HG03060 (cell line): Measurements from ENCODE around the gene MAB21L4.

ENCODE experiments used
- ATAC-seq: cut with Tn5 transposase; IDR thresholded peaks from one replicate; pipeline ENCODE4 v1.9.1; 2021; ENCODE audit warnings: low read depth, moderate number of reproducible peaks; ENCODE audit not compliant: unreplicated experiment

MAB21L4 gene

DNA sequence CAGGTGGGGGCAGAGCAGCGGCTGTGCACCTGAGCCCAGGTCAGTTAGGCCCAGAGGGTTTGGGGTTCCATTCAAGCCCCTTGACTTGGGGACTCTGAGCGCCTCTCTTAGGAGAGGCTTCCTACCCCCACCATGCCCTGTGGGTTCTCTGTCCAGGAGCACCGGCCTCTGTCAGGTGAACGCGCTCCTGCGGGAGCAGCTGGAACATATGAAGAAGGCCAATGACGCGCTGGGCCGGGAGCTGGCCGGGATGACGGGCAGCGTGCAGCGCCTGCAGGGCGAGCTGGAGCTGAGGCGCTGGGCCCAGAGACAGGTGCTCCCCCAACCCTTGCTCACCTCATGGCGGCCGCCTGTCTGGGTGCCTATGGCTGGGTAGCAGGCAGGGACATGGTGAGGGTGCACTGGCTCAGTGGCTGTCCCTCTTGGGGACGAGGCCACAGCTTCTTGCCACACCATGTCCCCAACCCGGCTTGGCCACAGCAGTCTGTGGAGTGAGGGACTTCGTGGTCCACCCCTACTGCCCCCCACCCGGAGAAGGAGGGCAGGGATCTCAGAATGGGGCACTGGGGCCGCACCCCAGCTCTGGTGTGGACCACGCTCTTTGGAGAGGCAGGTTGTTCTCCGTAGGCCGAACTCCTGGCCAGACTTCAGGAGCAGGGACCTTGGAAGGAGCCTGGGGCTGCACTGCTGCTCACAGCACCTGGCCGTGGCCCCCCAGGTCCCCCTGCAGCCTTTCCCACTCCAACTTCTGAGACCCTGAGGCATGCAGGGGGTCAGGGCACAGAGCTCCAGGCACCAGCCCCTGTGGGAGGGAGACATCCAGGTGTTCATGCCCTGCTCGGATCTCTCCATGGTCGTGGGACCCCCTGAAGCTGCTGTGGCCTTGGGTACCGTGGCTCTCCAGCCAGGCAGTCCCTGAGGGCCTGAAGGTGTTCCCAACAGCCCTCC lies 29.9 kb upstream of the MAB21L4 start:
- no peak for ATAC-seq

DNA sequence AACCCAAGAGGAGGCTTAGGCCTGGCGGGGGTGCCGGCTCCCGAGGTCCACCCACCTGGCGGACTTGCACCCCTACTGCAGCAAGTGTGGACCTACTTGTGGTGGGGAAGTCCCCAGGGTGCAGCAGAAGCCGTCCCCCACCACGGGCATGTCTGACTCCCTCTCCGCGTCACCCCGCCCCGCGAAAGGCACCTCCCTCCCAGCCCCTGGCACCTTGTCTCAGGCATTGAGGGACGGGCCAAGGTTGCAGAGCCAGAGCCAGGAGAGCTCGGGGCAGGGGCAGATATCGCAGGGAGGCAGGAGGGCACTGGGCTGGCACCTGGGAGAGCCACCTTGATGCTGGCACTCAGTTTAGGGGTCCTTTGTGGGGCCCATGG lies 29.2 kb upstream of the MAB21L4 start:
- ATAC-seq, result no peak

- no peak for ATAC-seq
Observed at GRCh38 chr2:240922982-240923537, 27.1 kb upstream of the MAB21L4 start.

DNA sequence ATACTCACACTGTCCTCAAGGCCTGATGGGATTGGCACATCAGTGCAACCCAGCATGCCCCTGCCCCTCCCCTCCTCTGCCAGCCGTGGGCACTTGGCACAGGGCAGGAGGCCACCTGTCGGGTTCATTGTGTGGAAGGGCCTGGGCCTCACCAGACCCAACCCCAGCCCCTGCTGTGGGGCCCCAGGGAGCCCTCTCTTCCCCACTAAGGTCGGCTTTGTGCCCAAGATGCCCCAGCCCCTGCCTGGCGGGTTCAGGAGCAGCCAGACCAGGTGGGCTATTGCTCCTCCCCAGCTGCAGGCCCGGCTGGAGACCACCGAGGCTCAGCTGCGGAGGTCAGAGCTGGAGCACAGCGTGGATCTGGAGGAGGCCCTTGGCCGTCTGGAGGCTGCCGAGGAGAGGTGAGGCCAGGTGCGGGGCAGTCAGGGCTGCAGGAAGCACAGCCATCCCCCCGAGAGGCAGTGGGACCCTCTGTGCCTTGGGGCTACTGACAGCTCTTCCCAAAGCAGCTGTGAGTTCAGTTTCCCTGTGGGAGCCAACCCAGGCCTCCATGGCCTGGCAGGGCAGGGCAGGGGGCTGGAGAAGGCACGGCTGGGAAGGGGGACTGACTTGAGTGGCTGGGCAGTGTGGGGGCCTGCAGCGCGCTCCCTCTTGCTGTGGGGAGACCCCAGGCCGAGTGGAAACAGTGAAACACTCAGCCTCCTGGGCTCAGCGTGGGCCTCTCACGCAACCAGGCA lies 26.5 kb upstream of the MAB21L4 start:
- ATAC-seq, result no peak

GRCh38 chr2:240921995-240922244 lies 26.0 kb upstream of the MAB21L4 start:
- ATAC-seq, result no peak

- ATAC-seq, result no peak
Observed at GRCh38 chr2:240921311-240921994, 25.5 kb upstream of the MAB21L4 start.

- ATAC-seq, result no peak
Observed at GRCh38 chr2:240920783-240921231, 24.9 kb upstream of the MAB21L4 start.

- no peak for ATAC-seq
Observed at GRCh38 chr2:240919786-240920782, 24.1 kb upstream of the MAB21L4 start.

DNA sequence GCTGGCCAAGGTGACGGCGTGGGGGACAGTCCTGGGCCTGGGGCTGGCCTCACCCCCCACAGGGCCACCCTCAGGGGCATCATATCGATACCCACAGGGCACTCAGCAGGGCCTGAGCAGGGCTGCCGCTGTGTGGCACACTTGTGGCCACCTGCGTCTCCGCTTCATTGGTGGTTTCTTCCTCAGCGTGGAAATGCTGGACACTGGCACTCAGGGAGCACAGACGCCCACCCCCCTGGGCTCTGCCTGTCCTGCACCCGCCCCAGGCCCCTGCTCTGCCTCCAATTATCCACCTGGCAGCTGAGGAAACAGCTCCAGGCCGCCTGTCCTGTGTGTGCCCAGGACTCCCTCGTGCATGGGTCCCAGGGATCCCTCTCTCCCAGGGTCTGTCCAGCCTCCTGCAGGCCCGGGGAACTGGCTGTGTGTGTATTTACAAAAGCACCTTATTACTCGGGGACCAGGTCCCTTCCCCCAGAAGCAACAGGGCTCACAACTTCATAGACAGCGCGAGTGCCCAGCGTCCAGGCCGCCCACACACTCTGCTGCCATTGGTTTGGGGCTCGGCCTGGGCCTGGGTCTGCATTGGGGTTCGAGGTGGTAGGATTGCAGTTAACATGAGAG lies 23.3 kb upstream of the MAB21L4 start:
- no peak for ATAC-seq

GRCh38 chr2:240918258-240919091 lies 22.5 kb upstream of the MAB21L4 start:
- ATAC-seq, result no peak

DNA sequence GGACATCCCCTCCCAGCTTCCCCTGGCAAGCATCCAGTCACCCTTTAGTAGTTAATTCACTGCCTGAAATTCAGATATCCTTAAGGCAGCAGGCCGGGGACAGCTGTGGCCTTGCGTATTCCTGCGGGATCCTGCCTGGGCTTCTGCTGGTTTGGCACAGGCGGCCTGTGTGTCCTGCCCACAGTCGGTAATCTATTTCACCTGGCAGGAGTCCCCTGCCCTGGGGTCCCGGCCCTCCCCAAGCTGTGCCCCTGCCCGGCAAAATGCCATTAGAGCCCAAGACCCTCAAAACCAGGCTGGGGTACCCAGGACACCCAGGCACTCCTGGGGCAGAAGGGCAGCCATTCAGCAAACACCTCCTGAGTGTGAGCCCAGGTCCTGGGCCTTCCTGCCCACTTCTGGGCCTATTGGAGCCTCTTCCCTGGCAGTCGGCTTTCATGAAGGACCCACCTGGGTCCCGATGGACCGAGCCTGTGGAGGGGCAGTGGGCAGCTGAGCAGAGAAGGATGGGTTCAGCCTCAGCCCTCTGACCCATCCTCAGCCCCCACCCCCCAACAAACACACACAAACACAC lies 21.8 kb upstream of the MAB21L4 start:
- ATAC-seq, result no peak

DNA sequence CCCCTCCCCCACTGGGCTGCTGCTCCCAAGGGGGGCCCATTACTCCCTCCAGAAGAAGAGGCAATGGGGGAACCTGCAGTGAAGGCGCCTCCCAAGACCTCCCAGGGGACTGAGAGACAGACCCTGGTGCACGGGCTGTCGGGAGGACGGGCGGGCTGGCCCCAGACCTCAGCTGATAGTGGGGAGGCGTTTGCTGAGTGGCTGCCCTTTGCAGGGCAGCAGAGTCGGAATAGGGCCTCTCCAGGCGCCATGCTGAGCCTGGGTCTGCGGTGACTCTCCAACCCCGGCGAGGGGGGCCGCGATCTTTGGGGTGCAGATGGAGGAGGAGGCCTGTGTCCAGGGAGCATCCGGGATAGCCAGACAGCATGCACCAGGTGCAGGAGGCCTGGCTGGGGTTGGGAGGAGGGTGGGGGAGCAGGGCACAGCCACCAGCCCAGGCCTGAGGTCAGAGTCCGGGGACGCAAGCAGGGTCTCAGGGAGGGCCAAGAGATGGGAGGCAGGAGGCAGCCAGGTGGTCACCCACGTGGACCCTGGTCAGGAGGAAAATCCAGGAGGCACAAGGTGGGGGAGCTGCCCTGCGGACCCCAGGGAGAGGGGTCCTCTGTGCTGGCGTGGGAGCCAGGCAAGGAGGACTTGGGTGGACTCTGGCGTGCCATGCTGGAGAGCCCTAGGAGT lies 21.2 kb upstream of the MAB21L4 start:
- ATAC-seq, result no peak

DNA sequence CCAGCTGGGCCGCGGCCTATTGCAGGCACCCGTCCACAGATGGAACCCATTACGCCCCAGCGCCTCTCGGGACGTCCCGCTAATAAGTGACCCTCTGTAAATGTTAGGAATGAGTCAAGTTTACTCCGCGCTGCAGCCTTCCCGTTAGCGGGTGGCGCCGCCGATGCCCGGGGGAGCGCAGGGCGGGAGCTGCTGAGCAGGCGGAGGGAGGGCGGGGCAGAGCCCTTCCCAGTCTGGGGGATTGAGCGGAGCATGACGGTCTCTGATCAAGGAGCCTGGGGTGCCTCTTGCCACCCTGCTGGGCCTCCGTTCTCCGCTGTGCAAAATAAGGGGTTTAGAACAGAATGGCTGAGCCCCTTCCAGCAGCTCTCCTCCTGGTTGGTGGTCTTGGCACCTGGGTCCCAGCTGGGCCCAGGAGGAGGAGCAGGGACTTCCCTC lies 20.6 kb upstream of the MAB21L4 start:
- ATAC-seq, result no peak

GRCh38 chr2:240915526-240916341 lies 19.8 kb upstream of the MAB21L4 start:
- ATAC-seq, result no peak

DNA sequence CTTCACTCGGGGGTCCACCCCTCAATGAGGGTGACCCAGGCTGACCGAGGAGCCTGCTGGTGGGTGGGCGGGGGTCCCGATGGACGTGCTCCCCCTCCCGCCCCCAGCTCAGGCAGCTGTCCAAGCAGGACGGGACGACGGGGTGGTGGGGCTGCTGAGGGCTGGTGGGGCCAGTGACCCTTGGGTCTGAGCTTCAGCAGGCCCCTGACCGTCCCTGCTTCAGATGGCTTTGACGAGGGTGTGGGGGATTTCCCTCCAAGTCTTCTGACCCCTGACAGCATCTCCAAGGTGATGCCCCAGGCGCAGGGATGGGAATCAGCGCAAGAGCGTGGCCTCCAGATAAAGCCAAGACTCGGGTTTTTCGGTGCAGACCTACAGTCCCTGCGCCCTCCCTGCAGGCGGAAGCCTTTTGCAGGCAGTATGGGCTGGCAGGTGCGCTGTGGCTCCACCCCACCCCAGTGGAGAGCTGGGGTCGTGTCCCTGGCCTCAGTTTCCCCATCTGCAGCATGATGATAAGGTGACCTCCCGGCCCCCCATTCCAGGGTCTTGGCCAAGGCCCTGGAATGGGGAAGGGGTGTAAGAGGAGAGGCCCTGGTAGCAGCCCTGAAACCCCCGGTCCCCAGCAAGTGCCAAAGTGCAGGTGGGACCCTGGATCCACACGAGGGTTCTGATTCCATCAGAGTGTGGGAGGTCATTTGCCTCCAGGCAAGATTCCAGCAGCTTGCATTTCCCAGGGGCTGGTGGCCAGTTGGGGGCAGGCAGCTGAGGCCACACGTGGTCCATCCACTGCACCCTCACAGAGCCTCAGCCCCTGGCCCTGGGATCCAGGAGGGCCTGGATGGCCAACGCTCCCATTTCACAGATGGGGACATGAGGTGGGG lies 18.9 kb upstream of the MAB21L4 start:
- ATAC-seq, result no peak
